ENCODE data around the gene SLC25A42. TPM values are rescaled to one million over a fixed set of nuclear protein-coding genes. Genes with fewer than 3 reads are reported as not detected.

The SLC25A42 gene
- total and polyA plus RNA-seq, 2 of the 13 experiments (the other 11 are each of a cell fraction or from before 2014, with no cell fraction given) = 12.8 to 18.3 TPM

DNA sequence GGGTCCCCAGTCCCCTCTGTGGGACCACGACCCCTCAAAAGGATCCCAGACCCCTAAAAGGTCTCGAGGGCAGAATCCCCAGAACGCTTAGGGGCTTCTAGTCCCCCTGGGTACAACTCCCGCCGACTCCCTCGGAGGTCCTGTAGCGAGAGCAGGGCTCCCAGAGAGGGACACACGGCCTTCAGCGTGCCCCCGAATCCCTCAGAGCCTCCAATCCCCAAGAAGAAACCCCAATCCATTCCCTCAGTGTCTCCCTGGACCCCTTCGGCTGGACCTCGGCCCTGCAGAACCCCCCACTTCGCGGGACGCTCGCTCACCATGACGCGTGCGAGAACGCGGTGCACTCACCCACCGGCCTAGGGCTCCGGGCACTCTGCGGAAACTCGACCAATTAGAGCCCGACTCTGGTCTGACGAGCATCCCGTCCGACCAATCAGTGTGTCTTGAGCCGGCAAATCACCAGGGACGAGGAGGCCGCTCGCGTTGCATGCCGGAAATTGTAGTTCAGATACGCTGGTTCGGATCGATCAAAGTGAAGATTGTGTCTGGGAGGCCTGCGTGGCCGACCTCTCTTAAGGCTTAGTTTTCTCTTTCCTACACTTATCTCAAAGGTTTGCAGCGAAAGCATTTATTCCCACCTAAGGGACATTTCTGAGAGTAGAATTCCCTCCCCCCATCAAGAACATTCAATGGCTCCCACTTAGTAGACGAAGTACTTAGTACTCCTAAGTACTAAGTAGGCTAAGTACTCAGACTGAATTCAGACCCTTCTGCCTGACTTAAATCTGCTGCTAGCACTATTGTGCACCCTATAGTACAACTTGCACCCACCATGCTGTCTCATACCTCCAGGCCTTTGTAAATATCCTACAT is 74.6 kb downstream of the SLC25A42 start, which contains the start of gene TMEM161A (continued):
- TF ChIP-seq ZBTB7A (CRISPR knock-in tag; IDR thresholded peaks at IDR 0.05) (0 out of 2 replicates have a peak, but pooled peaks have one; percentile 6), YY1 (IDR thresholded peaks at IDR 0.05; ENCODE audit: insufficient read depth, insufficient replicate concordance, low read depth, low read length) (peak; percentile 53), FOXO1 (CRISPR knock-in tag; IDR thresholded peaks at IDR 0.05) (no peak), ZFX (CRISPR knock-in tag; IDR thresholded peaks at IDR 0.05; ENCODE audit: low read depth) (peak; percentile 95), FUBP1 (CRISPR knock-in tag; IDR thresholded peaks at IDR 0.05; ENCODE audit: borderline replicate concordance) (peak; percentile 74; the same call in 1 of the 2 replicates), NPAS2 (CRISPR knock-in tag; IDR thresholded peaks at IDR 0.05; ENCODE audit: borderline replicate concordance) (no peak), ARID2 (CRISPR knock-in tag; IDR thresholded peaks at IDR 0.05; ENCODE audit: borderline replicate concordance) (no peak), ZNF224 (CRISPR knock-in tag; IDR thresholded peaks at IDR 0.05) (no peak), ZNF768 (CRISPR knock-in tag; IDR thresholded peaks at IDR 0.05) (no peak), TSC22D2 (CRISPR knock-in tag; IDR thresholded peaks at IDR 0.05; ENCODE audit: borderline replicate concordance) (no peak; the same call in 1 of the 2 replicates), BORCS8-MEF2B (CRISPR knock-in tag; IDR thresholded peaks at IDR 0.05) (no peak), SNRNP70 (IDR thresholded peaks at IDR 0.05; ENCODE audit: low read depth, low read length) (no peak), SNAPC2 (CRISPR knock-in tag; IDR thresholded peaks at IDR 0.05) (no peak), ZNF546 (CRISPR knock-in tag; conservative IDR thresholded peaks at IDR 0.05) (no peak), SMAD3 (CRISPR knock-in tag; IDR thresholded peaks at IDR 0.05) (no peak), HMGA1 (CRISPR knock-in tag; conservative IDR thresholded peaks at IDR 0.05) (no peak), ZNF513 (CRISPR knock-in tag; conservative IDR thresholded peaks at IDR 0.05) (no peak), SAFB2 (CRISPR knock-in tag; IDR thresholded peaks at IDR 0.05; ENCODE audit: borderline replicate concordance, low read depth) (no peak)
- TF ChIP-seq, protein P1, sequence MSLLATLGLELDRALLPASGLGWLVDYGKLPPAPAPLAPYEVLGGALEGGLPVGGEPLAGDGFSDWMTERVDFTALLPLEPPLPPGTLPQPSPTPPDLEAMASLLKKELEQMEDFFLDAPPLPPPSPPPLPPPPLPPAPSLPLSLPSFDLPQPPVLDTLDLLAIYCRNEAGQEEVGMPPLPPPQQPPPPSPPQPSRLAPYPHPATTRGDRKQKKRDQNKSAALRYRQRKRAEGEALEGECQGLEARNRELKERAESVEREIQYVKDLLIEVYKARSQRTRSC (CRISPR knock-in tag; IDR thresholded peaks at IDR 0.05; ENCODE audit: low read depth) = no peak
- TF ChIP-seq, protein P2, sequence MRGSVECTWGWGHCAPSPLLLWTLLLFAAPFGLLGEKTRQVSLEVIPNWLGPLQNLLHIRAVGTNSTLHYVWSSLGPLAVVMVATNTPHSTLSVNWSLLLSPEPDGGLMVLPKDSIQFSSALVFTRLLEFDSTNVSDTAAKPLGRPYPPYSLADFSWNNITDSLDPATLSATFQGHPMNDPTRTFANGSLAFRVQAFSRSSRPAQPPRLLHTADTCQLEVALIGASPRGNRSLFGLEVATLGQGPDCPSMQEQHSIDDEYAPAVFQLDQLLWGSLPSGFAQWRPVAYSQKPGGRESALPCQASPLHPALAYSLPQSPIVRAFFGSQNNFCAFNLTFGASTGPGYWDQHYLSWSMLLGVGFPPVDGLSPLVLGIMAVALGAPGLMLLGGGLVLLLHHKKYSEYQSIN (CRISPR knock-in tag; IDR thresholded peaks at IDR 0.05; ENCODE audit: borderline replicate concordance) = no peak
- TF ChIP-seq, protein P3, sequence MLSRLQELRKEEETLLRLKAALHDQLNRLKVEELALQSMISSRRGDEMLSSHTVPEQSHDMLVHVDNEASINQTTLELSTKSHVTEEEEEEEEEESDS (CRISPR knock-in tag; IDR thresholded peaks at IDR 0.05; ENCODE audit: borderline replicate concordance) = no peak
- TF ChIP-seq, protein P4, sequence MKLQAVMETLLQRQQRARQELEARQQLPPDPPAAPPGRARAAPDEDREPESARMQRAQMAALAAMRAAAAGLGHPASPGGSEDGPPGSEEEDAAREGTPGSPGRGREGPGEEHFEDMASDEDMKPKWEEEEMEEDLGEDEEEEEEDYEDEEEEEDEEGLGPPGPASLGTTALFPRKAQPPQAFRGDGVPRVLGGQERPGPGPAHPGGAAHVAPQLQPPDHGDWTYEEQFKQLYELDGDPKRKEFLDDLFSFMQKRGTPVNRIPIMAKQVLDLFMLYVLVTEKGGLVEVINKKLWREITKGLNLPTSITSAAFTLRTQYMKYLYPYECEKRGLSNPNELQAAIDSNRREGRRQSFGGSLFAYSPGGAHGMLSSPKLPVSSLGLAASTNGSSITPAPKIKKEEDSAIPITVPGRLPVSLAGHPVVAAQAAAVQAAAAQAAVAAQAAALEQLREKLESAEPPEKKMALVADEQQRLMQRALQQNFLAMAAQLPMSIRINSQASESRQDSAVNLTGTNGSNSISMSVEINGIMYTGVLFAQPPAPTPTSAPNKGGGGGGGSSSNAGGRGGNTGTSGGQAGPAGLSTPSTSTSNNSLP (IDR thresholded peaks at IDR 0.05; ENCODE audit: low read depth, low read length) = peak; percentile 31; the same call in 1 of the 2 replicates

Data from HepG2 (cell line).